ENCODE results near the gene OTUB2. TPM values are rescaled to one million over a fixed set of nuclear protein-coding genes. Genes with fewer than 3 reads are reported as not detected.

Gene OTUB2
- polyA plus RNA-seq, 1 donor (not counting 4 experiments of a cell fraction or from before 2014, with no cell fraction given), result 2.6 TPM

DNA sequence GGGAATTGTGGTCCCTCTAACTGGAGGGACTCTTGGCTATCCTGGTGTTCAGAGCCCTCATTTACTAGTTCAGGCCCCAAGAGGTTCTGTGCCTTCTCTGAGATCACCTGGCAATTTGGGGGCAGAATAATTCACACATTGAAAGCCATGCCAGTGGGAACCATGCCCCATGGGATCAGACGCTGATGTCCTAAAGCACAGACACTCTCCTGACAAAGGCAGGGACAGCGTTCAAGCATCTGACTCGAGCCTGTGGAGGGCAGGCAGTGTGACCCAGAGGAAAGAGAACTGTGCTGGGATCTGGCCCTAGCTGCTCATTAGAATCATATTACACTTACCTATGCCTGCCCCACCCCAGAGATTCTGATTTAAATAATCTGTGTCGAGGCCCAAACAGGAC is 47.4 kb upstream of the OTUB2 start:
- no peak for FAIRE-seq
- peaks cover 24% of the 10 kb centered on the region for H3K27me3 ChIP-seq (ENCODE audit: control insufficient read depth, extremely low read depth, insufficient read depth, low read length)
- no peaks in the 10 kb centered on the region for H3K9me1 ChIP-seq (ENCODE audit: control insufficient read depth, extremely low read depth, insufficient read depth, low read length)
- no peaks in the 10 kb centered on the region for H4K20me1 ChIP-seq (ENCODE audit: control insufficient read depth, extremely low read depth, insufficient read depth, low read length)
- no peak overlapping the region for H2AFZ ChIP-seq (ENCODE audit: control insufficient read depth, low read length)
- H3K4me2 ChIP-seq (ENCODE audit: control insufficient read depth, extremely low read depth, insufficient read depth, low read depth, low read length), result no peak overlapping the region
- no peak for TF ChIP-seq EZH2 (IDR thresholded peaks at IDR 0.05; ENCODE audit: low read length)
- TF ChIP-seq, protein P1, sequence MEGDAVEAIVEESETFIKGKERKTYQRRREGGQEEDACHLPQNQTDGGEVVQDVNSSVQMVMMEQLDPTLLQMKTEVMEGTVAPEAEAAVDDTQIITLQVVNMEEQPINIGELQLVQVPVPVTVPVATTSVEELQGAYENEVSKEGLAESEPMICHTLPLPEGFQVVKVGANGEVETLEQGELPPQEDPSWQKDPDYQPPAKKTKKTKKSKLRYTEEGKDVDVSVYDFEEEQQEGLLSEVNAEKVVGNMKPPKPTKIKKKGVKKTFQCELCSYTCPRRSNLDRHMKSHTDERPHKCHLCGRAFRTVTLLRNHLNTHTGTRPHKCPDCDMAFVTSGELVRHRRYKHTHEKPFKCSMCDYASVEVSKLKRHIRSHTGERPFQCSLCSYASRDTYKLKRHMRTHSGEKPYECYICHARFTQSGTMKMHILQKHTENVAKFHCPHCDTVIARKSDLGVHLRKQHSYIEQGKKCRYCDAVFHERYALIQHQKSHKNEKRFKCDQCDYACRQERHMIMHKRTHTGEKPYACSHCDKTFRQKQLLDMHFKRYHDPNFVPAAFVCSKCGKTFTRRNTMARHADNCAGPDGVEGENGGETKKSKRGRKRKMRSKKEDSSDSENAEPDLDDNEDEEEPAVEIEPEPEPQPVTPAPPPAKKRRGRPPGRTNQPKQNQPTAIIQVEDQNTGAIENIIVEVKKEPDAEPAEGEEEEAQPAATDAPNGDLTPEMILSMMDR (optimal IDR thresholded peaks at IDR 0.05 in 1 of 3, IDR thresholded peaks at IDR 0.05 in 1 of 3, conservative IDR thresholded peaks at IDR 0.05 in 1 of 3; ENCODE audit: extremely low read depth in 1 of 3, insufficient read depth in 2 of 3, low read length in 3 of 3), result no peak
- no peaks in the 10 kb centered on the region for H3K9me3 ChIP-seq (ENCODE audit: control insufficient read depth, low read depth, low read length)
- no peak overlapping the region for H3K27ac ChIP-seq (ENCODE audit: control insufficient read depth, insufficient read depth, low read length)
- no peaks in the 10 kb centered on the region for H3K36me3 ChIP-seq (ENCODE audit: control insufficient read depth in 2 of 2, extremely low read depth in 1 of 2, insufficient read depth in 2 of 2, low read length in 2 of 2)
- H3K4me1 ChIP-seq (ENCODE audit: control insufficient read depth, extremely low read depth, insufficient read depth, low read length), result no peaks in the 10 kb centered on the region
- dilution Hi-C loops (cut with MboI; ENCODE audit: extremely low pct_ligation_motif_present, low sequenced_read_pairs), result no loop called here
- no peaks in the 10 kb centered on the region for H3K79me2 ChIP-seq (ENCODE audit: control insufficient read depth, insufficient read depth, low read length)
- no peak for DNase-seq (ENCODE audit: low read depth, low spot score)
- no peak overlapping the region for H3K4me3 ChIP-seq (ENCODE audit: control insufficient read depth in 2 of 3, extremely low read depth in 1 of 3, insufficient read depth in 2 of 3, low read depth in 1 of 3, low read length in 3 of 3)
- H3K9ac ChIP-seq (ENCODE audit: control insufficient read depth, extremely low read depth, insufficient read depth, low read length), result no peak overlapping the region

DNA sequence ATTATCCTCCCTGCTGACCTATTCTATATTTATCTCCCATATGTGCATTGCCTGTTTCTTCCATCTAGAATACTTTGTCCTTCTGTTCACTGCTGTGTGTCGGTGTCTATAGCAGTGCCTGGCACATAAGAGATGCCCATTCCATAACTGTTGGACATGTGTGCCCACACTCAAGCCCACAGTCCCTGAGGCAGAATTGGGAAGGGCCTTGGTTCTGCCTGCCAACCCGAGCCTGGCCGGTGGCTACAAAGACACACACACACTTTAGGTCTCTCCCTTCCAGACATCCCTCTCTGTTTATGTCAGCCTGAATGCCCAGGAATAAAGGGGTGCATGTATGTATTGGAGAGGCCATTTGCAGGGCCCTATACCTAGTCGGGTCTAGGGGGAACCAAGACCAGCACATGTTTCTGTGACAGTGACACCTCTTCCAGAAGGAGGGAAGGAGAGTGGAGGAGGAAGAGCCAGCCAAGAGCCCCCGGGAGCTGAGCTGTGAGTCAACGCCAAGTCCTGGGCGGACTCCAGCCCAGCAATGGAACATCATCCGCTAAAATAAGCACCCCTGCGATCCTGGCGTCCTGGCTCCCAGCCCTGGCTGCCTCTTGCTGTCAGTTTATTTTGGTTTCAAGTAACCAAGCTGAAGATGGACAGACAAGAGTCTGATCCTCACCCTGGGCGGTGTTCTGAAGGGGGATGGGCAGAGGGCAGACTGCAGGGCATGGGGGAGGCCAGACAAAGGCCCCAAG is 45.5 kb upstream of the OTUB2 start:
- Histone ChIP-seq H3K9me1 (ENCODE audit: control insufficient read depth, extremely low read depth, insufficient read depth, low read length) (no peaks in the 10 kb centered on the region), H3K79me2 (ENCODE audit: control insufficient read depth, insufficient read depth, low read length) (no peaks in the 10 kb centered on the region), H3K9ac (ENCODE audit: control insufficient read depth, extremely low read depth, insufficient read depth, low read length) (no peak overlapping the region), H3K27ac (ENCODE audit: control insufficient read depth, insufficient read depth, low read length) (no peak overlapping the region), H3K4me3 (ENCODE audit: control insufficient read depth in 2 of 3, extremely low read depth in 1 of 3, insufficient read depth in 2 of 3, low read depth in 1 of 3, low read length in 3 of 3) (no peak overlapping the region), H4K20me1 (ENCODE audit: control insufficient read depth, extremely low read depth, insufficient read depth, low read length) (no peaks in the 10 kb centered on the region), H3K9me3 (ENCODE audit: control insufficient read depth, low read depth, low read length) (no peaks in the 10 kb centered on the region), H3K27me3 (ENCODE audit: control insufficient read depth, extremely low read depth, insufficient read depth, low read length) (peaks cover 15% of the 10 kb centered on the region), H2AFZ (ENCODE audit: control insufficient read depth, low read length) (no peak overlapping the region), H3K36me3 (ENCODE audit: control insufficient read depth in 2 of 2, extremely low read depth in 1 of 2, insufficient read depth in 2 of 2, low read length in 2 of 2) (no peaks in the 10 kb centered on the region), H3K4me1 (ENCODE audit: control insufficient read depth, extremely low read depth, insufficient read depth, low read length) (peaks cover 3% of the 10 kb centered on the region), H3K4me2 (ENCODE audit: control insufficient read depth, extremely low read depth, insufficient read depth, low read depth, low read length) (no peak overlapping the region)
- DNase-seq (ENCODE audit: low read depth, low spot score) (no peak), FAIRE-seq (no peak)
- dilution Hi-C loops (cut with MboI; ENCODE audit: extremely low pct_ligation_motif_present, low sequenced_read_pairs), result no loop called here
- no peak for TF ChIP-seq EZH2 (IDR thresholded peaks at IDR 0.05; ENCODE audit: low read length)
- TF ChIP-seq, protein P1 (optimal IDR thresholded peaks at IDR 0.05 in 1 of 3, IDR thresholded peaks at IDR 0.05 in 1 of 3, conservative IDR thresholded peaks at IDR 0.05 in 1 of 3; ENCODE audit: extremely low read depth in 1 of 3, insufficient read depth in 2 of 3, low read length in 3 of 3), result no peak
